ENCODE results near the gene ETNK1. TPM values are rescaled to one million over a fixed set of nuclear protein-coding genes. Genes with fewer than 3 reads are reported as not detected.

ETNK1 gene
- total RNA-seq, 1 experiment from 2014 or later: 70.1 TPM

- no peaks in the 10 kb centered on the region for H3K23me2 ChIP-seq (ENCODE audit: insufficient read length, low read depth, low read length, poor library complexity, severe bottlenecking)
- no peak overlapping the region for H2AK5ac ChIP-seq (ENCODE audit: insufficient read length, low read length)
- H3K27ac Mint-ChIP-seq: no peak overlapping the region
- no peak overlapping the region for H3K4me2 ChIP-seq (ENCODE audit: insufficient read depth, insufficient read length, low read length)
- peaks cover 6 to 28% (median 16%) of the 10 kb centered on the region in 3 experiments; a peak in 6 of 7 replicates for H3K36me3 Mint-ChIP-seq (ENCODE audit: insufficient read depth in 1 of 3, low read depth in 3 of 3)
- H4K5ac ChIP-seq (ENCODE audit: insufficient read length, low read depth, low read length): no peak overlapping the region
- no peak overlapping the region for H4K8ac ChIP-seq (replicated peaks; ENCODE audit: insufficient read length, low read depth, low read length)
- no peak overlapping the region for H4K91ac ChIP-seq (ENCODE audit: insufficient read length, low read depth, low read length)
- no peaks in the 10 kb centered on the region for H4K20me1 ChIP-seq (ENCODE audit: control insufficient read depth, insufficient read depth, insufficient read length)
- no peak overlapping the region for H3K56ac ChIP-seq (ENCODE audit: insufficient read length, low read depth, low read length)
- H3K23ac ChIP-seq (ENCODE audit: insufficient read length, low read depth, low read length): no peak overlapping the region
- H3K27me3 ChIP-seq (ENCODE audit: insufficient read depth, low read length): no peaks in the 10 kb centered on the region
- no peak overlapping the region for H2BK5ac ChIP-seq (ENCODE audit: insufficient read length, low read length)
- no peaks in the 10 kb centered on the region for H3K4me1 ChIP-seq (ENCODE audit: insufficient read depth, low read length)
- H3K18ac ChIP-seq (ENCODE audit: insufficient read length, low read depth, low read length): no peak overlapping the region
- no peaks in the 10 kb centered on the region for H3K9me3 Mint-ChIP-seq
- no peak for TF ChIP-seq CTCF (conservative IDR thresholded peaks at IDR 0.05)
- no peaks in the 10 kb centered on the region for H3K27me3 Mint-ChIP-seq (ENCODE audit: low read depth)
- DNase-seq: no peak
- H2BK12ac ChIP-seq (ENCODE audit: insufficient read length, low read depth, low read length): no peak overlapping the region
- no CpG with 5 or more reads among the region's 1 CpG for WGBS (ENCODE audit: extremely low coverage, insufficient read length, low lambda C conversion rate)
- no peaks in the 10 kb centered on the region for H3K79me1 ChIP-seq (ENCODE audit: insufficient read depth, low read depth, low read length, poor library complexity, severe bottlenecking)
- no peak overlapping the region for H2BK120ac ChIP-seq (ENCODE audit: low read depth, low read length, poor library complexity, severe bottlenecking)
- H3K27ac ChIP-seq (ENCODE audit: insufficient read length, low read depth, low read length): no peak overlapping the region
- no peak overlapping the region for H2AFZ ChIP-seq (ENCODE audit: low read length)
- no peaks in the 10 kb centered on the region for H3K79me2 ChIP-seq (ENCODE audit: insufficient read depth, low read length)
- no peaks in the 10 kb centered on the region for H3K9me3 ChIP-seq (ENCODE audit: control insufficient read depth, low read depth, low read length)
- H3K9ac ChIP-seq (ENCODE audit: extremely low read depth, insufficient read length, low read length): no peak overlapping the region
- no peaks in the 10 kb centered on the region; a peak in 1 of 4 replicates for H3K4me1 Mint-ChIP-seq
- H2BK20ac ChIP-seq (ENCODE audit: low read depth, low read length, poor library complexity, severe bottlenecking): no peak overlapping the region
- no peak overlapping the region for H3K14ac ChIP-seq (ENCODE audit: insufficient read depth, low read length)
- H3T11ph ChIP-seq (ENCODE audit: low read length): no peak overlapping the region
- H2BK15ac ChIP-seq (ENCODE audit: low read depth, low read length): no peak overlapping the region
- H3K4ac ChIP-seq (ENCODE audit: low read depth, low read length): no peak overlapping the region
- no peak overlapping the region for H3K4me3 Mint-ChIP-seq
Measured at GRCh38 chr12:22662356-22662755, 37.4 kb downstream of the ETNK1 start.
